Thyroid gland (tissue), 4 donors: ENCODE measurements around the gene GALNT18.

Experiments used
- POLR2A ChIP-seq, 2 donors: fragments of 450-650 bp; IDR thresholded peaks; one replicate each; pipeline ENCODE4 v1.6.1; 2017; ENCODE audit warnings: antibody characterized with exemption in 2 of 2, mild to moderate bottlenecking in 2 of 2, moderate library complexity in 1 of 2
- TF ChIP-seq, protein P1 (sequence below), 6 experiments: fragments of 200-600 bp in 3 of 6; fragments of 450-650 bp in 3 of 6; sonication (generic) in 3 of 6; IDR thresholded peaks; one replicate each; pipeline ENCODE4 v1.5.1; 2016 to 2019; ENCODE audit warnings: antibody characterized with exemption in 6 of 6, mild to moderate bottlenecking in 2 of 6, inconsistent platforms in 1 of 6, moderate library complexity in 1 of 6

DNA sequence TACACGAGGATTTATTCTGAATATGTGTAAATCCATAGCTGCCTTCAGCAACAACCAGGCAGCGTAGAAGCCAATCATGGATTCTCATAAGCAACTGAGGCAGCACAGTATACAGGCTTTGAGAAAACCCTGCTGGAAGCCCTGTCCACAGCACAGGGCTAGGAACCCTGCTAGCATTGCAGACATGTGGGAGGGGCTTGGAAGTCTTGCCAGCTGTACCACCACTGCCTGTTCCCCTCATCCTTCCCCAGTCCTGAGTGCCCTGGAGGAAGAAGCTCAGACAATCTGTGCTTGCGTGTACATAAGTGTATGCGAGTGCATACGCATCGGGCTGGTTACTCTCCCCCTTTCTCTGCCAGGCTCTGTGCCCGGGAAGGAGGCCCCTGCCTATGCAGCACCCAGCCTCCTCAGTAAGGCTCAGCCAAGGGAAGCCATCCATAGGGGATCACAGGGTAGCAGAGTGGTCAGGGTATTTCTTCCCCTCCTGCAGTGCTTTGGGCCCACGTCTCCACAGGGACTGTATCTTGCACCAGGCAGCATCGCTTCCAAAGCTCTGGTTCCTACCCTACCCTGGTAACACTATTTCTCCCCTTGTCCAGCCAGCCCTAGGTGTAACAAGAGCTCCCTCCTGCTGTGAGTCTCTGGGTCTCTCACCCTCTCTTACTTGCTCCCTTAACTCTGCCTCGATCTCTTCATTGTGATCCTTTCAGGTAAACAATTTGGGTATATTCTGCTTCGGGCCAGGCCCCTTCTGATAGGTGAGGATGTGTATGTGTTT, 90.5 kb downstream of the GALNT18 start:
- TF ChIP-seq, protein P1, sequence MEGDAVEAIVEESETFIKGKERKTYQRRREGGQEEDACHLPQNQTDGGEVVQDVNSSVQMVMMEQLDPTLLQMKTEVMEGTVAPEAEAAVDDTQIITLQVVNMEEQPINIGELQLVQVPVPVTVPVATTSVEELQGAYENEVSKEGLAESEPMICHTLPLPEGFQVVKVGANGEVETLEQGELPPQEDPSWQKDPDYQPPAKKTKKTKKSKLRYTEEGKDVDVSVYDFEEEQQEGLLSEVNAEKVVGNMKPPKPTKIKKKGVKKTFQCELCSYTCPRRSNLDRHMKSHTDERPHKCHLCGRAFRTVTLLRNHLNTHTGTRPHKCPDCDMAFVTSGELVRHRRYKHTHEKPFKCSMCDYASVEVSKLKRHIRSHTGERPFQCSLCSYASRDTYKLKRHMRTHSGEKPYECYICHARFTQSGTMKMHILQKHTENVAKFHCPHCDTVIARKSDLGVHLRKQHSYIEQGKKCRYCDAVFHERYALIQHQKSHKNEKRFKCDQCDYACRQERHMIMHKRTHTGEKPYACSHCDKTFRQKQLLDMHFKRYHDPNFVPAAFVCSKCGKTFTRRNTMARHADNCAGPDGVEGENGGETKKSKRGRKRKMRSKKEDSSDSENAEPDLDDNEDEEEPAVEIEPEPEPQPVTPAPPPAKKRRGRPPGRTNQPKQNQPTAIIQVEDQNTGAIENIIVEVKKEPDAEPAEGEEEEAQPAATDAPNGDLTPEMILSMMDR (IDR thresholded peaks at IDR 0.05) = no peak
- TF ChIP-seq POLR2A (IDR thresholded peaks at IDR 0.05) = no peak
